Neuronal stem cell (in vitro differentiated cells): ENCODE data around the gene LPP.

Source experiments
- DNase-seq: peaks from one replicate; pipeline ENCODE4 v3.0.0-alpha.2; 2013; ENCODE audit warnings: low spot score
- H2AFZ ChIP-seq: one replicate; pipeline ENCODE4 v1.6.1; 2013; ENCODE audit warnings: mild to moderate bottlenecking, low read length, inconsistent platforms
- H2AK5ac ChIP-seq: 2 replicates; pipeline ENCODE4 v1.6.1; 2013; ENCODE audit warnings: low read depth, mild to moderate bottlenecking, inconsistent platforms, low read length, moderate library complexity, mixed read lengths
- H2BK120ac ChIP-seq: 2 replicates; pipeline ENCODE4 v1.6.1; 2013; ENCODE audit warnings: low read depth, mild to moderate bottlenecking, inconsistent platforms, low read length, moderate library complexity, mixed read lengths
- H2BK12ac ChIP-seq: one replicate; pipeline ENCODE4 v1.6.1; 2013; ENCODE audit warnings: low read length, inconsistent platforms
- H2BK15ac ChIP-seq: 2 replicates; pipeline ENCODE4 v1.6.1; 2013; ENCODE audit warnings: mild to moderate bottlenecking, low read length, inconsistent platforms, mixed read lengths
- H2BK5ac ChIP-seq: one replicate; pipeline ENCODE4 v1.6.1; 2013; ENCODE audit warnings: inconsistent platforms, mild to moderate bottlenecking, low read length, moderate library complexity
- H3K14ac ChIP-seq: one replicate; pipeline ENCODE4 v1.6.1; 2013; ENCODE audit warnings: low read length, inconsistent platforms
- H3K18ac ChIP-seq: 2 replicates; pipeline ENCODE4 v1.6.1; 2013; ENCODE audit warnings: low read length, inconsistent platforms
- H3K23ac ChIP-seq: 2 replicates; pipeline ENCODE4 v1.6.1; 2013; ENCODE audit warnings: low read depth, mild to moderate bottlenecking, mixed read lengths, low read length, inconsistent platforms; ENCODE audit not compliant: poor library complexity
- H3K27ac ChIP-seq: replicated peaks from 3 replicates; pipeline ENCODE4 v1.5.1; 2013; ENCODE audit warnings: low read length, inconsistent platforms
- H3K27me3 ChIP-seq, 3 experiments: 2 replicates each; pipeline ENCODE4 v1.6.1; 2013; ENCODE audit warnings: low read length in 3 of 3, mild to moderate bottlenecking in 2 of 3, inconsistent platforms in 1 of 3, low read depth in 1 of 3, mixed read lengths in 1 of 3, moderate library complexity in 1 of 3; ENCODE audit not compliant: control insufficient read depth in 3 of 3, insufficient read depth in 3 of 3
- H3K36me3 ChIP-seq, 2 donors: replicated peaks in 1 of 2; 2 replicates each; pipeline ENCODE4 v1.6.1; 2013; ENCODE audit warnings: low read length in 2 of 2; ENCODE audit not compliant: control insufficient read depth in 2 of 2, insufficient read depth in 2 of 2
- H3K4ac ChIP-seq: 2 replicates; pipeline ENCODE4 v1.6.1; 2013; ENCODE audit warnings: inconsistent platforms, mild to moderate bottlenecking, low read length, moderate library complexity
- H3K4me1 ChIP-seq, 2 donors: 1 replicate in 1 of 2; 2 replicates in 1 of 2; pipeline ENCODE4 v1.6.1; 2013; ENCODE audit warnings: low read length in 2 of 2, low read depth in 1 of 2; ENCODE audit not compliant: control insufficient read depth in 2 of 2, insufficient read depth in 1 of 2
- H3K4me2 ChIP-seq: one replicate; pipeline ENCODE4 v1.6.1; 2013; ENCODE audit warnings: mild to moderate bottlenecking, low read length, inconsistent platforms; ENCODE audit not compliant: insufficient read depth, poor library complexity, severe bottlenecking
- H3K4me3 ChIP-seq, 2 donors: 2 replicates each; pipeline ENCODE4 v1.5.1; 2013; ENCODE audit warnings: low read length in 2 of 2, mild to moderate bottlenecking in 2 of 2, inconsistent platforms in 1 of 2, moderate library complexity in 1 of 2
- H3K79me1 ChIP-seq: one replicate; pipeline ENCODE4 v1.6.1; 2013; ENCODE audit warnings: low read depth, mild to moderate bottlenecking, inconsistent platforms, low read length, moderate library complexity
- H3K9ac ChIP-seq: one replicate; pipeline ENCODE4 v1.6.1; 2013; ENCODE audit warnings: mild to moderate bottlenecking, low read depth, low read length, inconsistent platforms; ENCODE audit not compliant: poor library complexity
- H3K9me3 ChIP-seq, 2 donors: replicated peaks in 1 of 2; 2 replicates each; pipeline versions ENCODE3 to v1.6.1; 2013; ENCODE audit warnings: low read length in 2 of 2, mild to moderate bottlenecking in 2 of 2, inconsistent platforms in 1 of 2, low read depth in 1 of 2, mixed read lengths in 1 of 2, moderate library complexity in 1 of 2; ENCODE audit not compliant: control insufficient read depth in 2 of 2, insufficient read depth in 1 of 2
- H4K8ac ChIP-seq: one replicate; pipeline ENCODE4 v1.6.1; 2013; ENCODE audit warnings: low read depth, mild to moderate bottlenecking, inconsistent platforms, low read length, moderate library complexity
- H4K91ac ChIP-seq: one replicate; pipeline ENCODE4 v1.6.1; 2013; ENCODE audit warnings: low read length, low read depth, mild to moderate bottlenecking, inconsistent platforms; ENCODE audit not compliant: poor library complexity
- WGBS, 2 donors: extraction: QIAGEN DNeasy Blood & Tissue Kit; methylation state at CpG; one replicate each; pipeline ENCODE4 v1.1.7; 2013; ENCODE audit warnings: missing lambda C conversion rate in 2 of 2, mixed read lengths in 1 of 2; ENCODE audit not compliant: insufficient read length in 2 of 2, insufficient replicate concordance in 1 of 2; ENCODE audit errors: extremely low coverage in 2 of 2; 5-methylcytosine and 5-hydroxymethylcytosine counted together

The LPP gene

GRCh38 chr3:188402229-188402628 lies 248.3 kb downstream of the LPP start:
- H3K9ac ChIP-seq, result no peak overlapping the region
- no peaks in the 10 kb centered on the region for H3K27me3 ChIP-seq
- H3K9me3 ChIP-seq, result peaks cover 0 to 1% of the 10 kb centered on the region in 2 donors
- H2AK5ac ChIP-seq, result no peak overlapping the region
- H3K27ac ChIP-seq, result no peak overlapping the region
- H2BK5ac ChIP-seq, result no peak overlapping the region
- no peak overlapping the region for H2AFZ ChIP-seq
- no peak for DNase-seq
- no peak overlapping the region for H3K4me3 ChIP-seq
- no peak overlapping the region for H2BK12ac ChIP-seq
- H3K14ac ChIP-seq, result no peak overlapping the region
- no peak overlapping the region for H4K8ac ChIP-seq
- no peak overlapping the region for H3K4ac ChIP-seq
- peaks cover 0 to 3% of the 10 kb centered on the region in 2 donors for H3K4me1 ChIP-seq
- no peak overlapping the region for H4K91ac ChIP-seq
- no peak overlapping the region for H3K18ac ChIP-seq
- no peak overlapping the region for H2BK120ac ChIP-seq
- H3K36me3 ChIP-seq, result peaks cover 2 to 15% of the 10 kb centered on the region in 2 donors
- no peak overlapping the region for H3K4me2 ChIP-seq
- H2BK15ac ChIP-seq, result no peak overlapping the region
- H3K23ac ChIP-seq, result no peak overlapping the region
- no peaks in the 10 kb centered on the region for H3K79me1 ChIP-seq

- no peak overlapping the region for H3K4me2 ChIP-seq
Observed at GRCh38 chr3:188403404-188403803, 249.4 kb downstream of the LPP start.

GRCh38 chr3:188404124-188404523 lies 250.2 kb downstream of the LPP start:
- H3K4me1 ChIP-seq, result no peaks in the 10 kb centered on the region
- no peak overlapping the region for H3K4ac ChIP-seq
- no peak overlapping the region for H2AFZ ChIP-seq
- no peak overlapping the region for H2BK5ac ChIP-seq
- H2BK12ac ChIP-seq, result no peak overlapping the region
- H3K23ac ChIP-seq, result no peak overlapping the region
- H3K9ac ChIP-seq, result no peak overlapping the region
- no peak for DNase-seq
- H2BK15ac ChIP-seq, result no peak overlapping the region
- no peak overlapping the region for H3K27ac ChIP-seq
- no peak overlapping the region for H3K4me3 ChIP-seq
- H2BK120ac ChIP-seq, result no peak overlapping the region
- H3K4me2 ChIP-seq, result no peak overlapping the region
- H2AK5ac ChIP-seq, result no peak overlapping the region
- no peaks in the 10 kb centered on the region for H3K27me3 ChIP-seq
- no peak overlapping the region for H3K18ac ChIP-seq
- peaks cover 2 to 26% of the 10 kb centered on the region in 2 donors for H3K36me3 ChIP-seq
- WGBS, 2 donors, result no CpG with 5 or more reads among the region's 4 CpGs
- no peak overlapping the region for H4K91ac ChIP-seq
- no peaks in the 10 kb centered on the region for H3K79me1 ChIP-seq
- no peak overlapping the region for H4K8ac ChIP-seq
- H3K14ac ChIP-seq, result no peak overlapping the region
- H3K9me3 ChIP-seq, result peaks cover 0 to 1% of the 10 kb centered on the region in 2 donors

More at GRCh38 chr3:188403404-188403803, 249.4 kb downstream of the LPP start:
- no peak overlapping the region for H4K8ac ChIP-seq
- peaks cover 2 to 22% of the 10 kb centered on the region in 2 donors for H3K36me3 ChIP-seq
- no peak overlapping the region for H3K23ac ChIP-seq
- H2AK5ac ChIP-seq, result no peak overlapping the region
- H3K18ac ChIP-seq, result no peak overlapping the region
- H2BK5ac ChIP-seq, result no peak overlapping the region
- no peak overlapping the region for H2BK15ac ChIP-seq
- no peak overlapping the region for H2BK12ac ChIP-seq
- no peaks in the 10 kb centered on the region for H3K79me1 ChIP-seq
- no peak overlapping the region for H3K27ac ChIP-seq
- H2BK120ac ChIP-seq, result no peak overlapping the region
- no peak overlapping the region for H2AFZ ChIP-seq
- H3K27me3 ChIP-seq, result no peaks in the 10 kb centered on the region
- no peak overlapping the region for H3K4me3 ChIP-seq
- no peaks in the 10 kb centered on the region for H3K4me1 ChIP-seq
- H4K91ac ChIP-seq, result no peak overlapping the region
- peaks cover 0 to 1% of the 10 kb centered on the region in 2 donors for H3K9me3 ChIP-seq
- no peak for DNase-seq
- no peak overlapping the region for H3K4ac ChIP-seq
- H3K9ac ChIP-seq, result no peak overlapping the region
- H3K14ac ChIP-seq, result no peak overlapping the region
- no CpG with 5 or more reads among the region's 1 CpG for WGBS, 2 donors

- no peak overlapping the region for H2BK120ac ChIP-seq
- H3K4ac ChIP-seq, result no peak overlapping the region
- H3K27ac ChIP-seq, result no peak overlapping the region
- H4K8ac ChIP-seq, result no peak overlapping the region
- H3K23ac ChIP-seq, result no peak overlapping the region
- no peak overlapping the region for H2BK12ac ChIP-seq
- H3K4me3 ChIP-seq, result no peak overlapping the region
- no peak for DNase-seq
- H3K79me1 ChIP-seq, result no peaks in the 10 kb centered on the region
- peaks cover 2 to 29% of the 10 kb centered on the region in 2 donors for H3K36me3 ChIP-seq
- no peak overlapping the region for H2AK5ac ChIP-seq
- H2BK5ac ChIP-seq, result no peak overlapping the region
- H3K18ac ChIP-seq, result no peak overlapping the region
- no peak overlapping the region for H4K91ac ChIP-seq
- no peak overlapping the region for H3K14ac ChIP-seq
- no peaks in the 10 kb centered on the region for H3K4me1 ChIP-seq
- H3K4me2 ChIP-seq, result no peak overlapping the region
- peaks cover 0 to 1% of the 10 kb centered on the region in 2 donors for H3K9me3 ChIP-seq
- no peaks in the 10 kb centered on the region for H3K27me3 ChIP-seq
- H3K9ac ChIP-seq, result no peak overlapping the region
- H2AFZ ChIP-seq, result no peak overlapping the region
- no CpG with 5 or more reads among the region's 4 CpGs for WGBS, 2 donors
- no peak overlapping the region for H2BK15ac ChIP-seq
Observed at GRCh38 chr3:188404701-188405100, 250.7 kb downstream of the LPP start.
